Keratinocyte (primary cell): Measurements from ENCODE around the gene MBTPS1. TPM values are rescaled to one million over a fixed set of nuclear protein-coding genes. Genes with fewer than 3 reads are reported as not detected.

Source experiments
- DNase-seq: peaks from one replicate; pipeline ENCODE4 v3.0.0-alpha.2; 2011; ENCODE audit warnings: low read depth, missing footprints, low spot score
- FAIRE-seq: peaks from 2 replicates; lab custom pipeline; 2011; peaks lifted over from hg19 to GRCh38; lab: Jason Lieb, UNC
- H2AFZ ChIP-seq: 2 replicates; pipeline ENCODE4 v1.6.0; 2012; ENCODE audit warnings: low read length, control low read depth, inconsistent platforms; ENCODE audit not compliant: control insufficient read depth
- H3K27ac ChIP-seq: 2 replicates; pipeline ENCODE4 v1.5.1; 2011; ENCODE audit warnings: low read length; ENCODE audit not compliant: control insufficient read depth, insufficient read depth
- H3K27me3 ChIP-seq: 3 replicates; pipeline ENCODE4 v1.6.0; 2011; ENCODE audit warnings: low read length; ENCODE audit not compliant: control insufficient read depth, insufficient read depth; ENCODE audit errors: extremely low read depth
- H3K36me3 ChIP-seq, 2 experiments: 2 replicates in 1 of 2; 3 replicates in 1 of 2; pipeline ENCODE4 v1.5.1; 2011; ENCODE audit warnings: low read length in 2 of 2, mild to moderate bottlenecking in 1 of 2; ENCODE audit not compliant: control insufficient read depth in 2 of 2, insufficient read depth in 2 of 2; ENCODE audit errors: extremely low read depth in 1 of 2
- H3K4me1 ChIP-seq: 3 replicates; pipeline ENCODE4 v1.5.1; 2011; ENCODE audit warnings: low read length; ENCODE audit not compliant: control insufficient read depth, insufficient read depth; ENCODE audit errors: extremely low read depth
- H3K4me2 ChIP-seq: 3 replicates; pipeline ENCODE4 v1.6.0; 2011; ENCODE audit warnings: low read depth, low read length; ENCODE audit not compliant: control insufficient read depth, insufficient read depth; ENCODE audit errors: extremely low read depth
- H3K4me3 ChIP-seq, 3 experiments: fragments of 200-600 bp in 1 of 3; sonication (generic) in 1 of 3; 2 replicates in 2 of 3; 3 replicates in 1 of 3; pipeline ENCODE4 v1.5.1; 2011 to 2016; ENCODE audit warnings: low read length in 3 of 3, mild to moderate bottlenecking in 3 of 3, control low read depth in 2 of 3, inconsistent platforms in 1 of 3, low read depth in 1 of 3, mixed read lengths in 1 of 3, mixed run types in 1 of 3, moderate library complexity in 1 of 3; ENCODE audit not compliant: control insufficient read depth in 2 of 3, insufficient read depth in 2 of 3; ENCODE audit errors: extremely low read depth in 1 of 3
- H3K79me2 ChIP-seq: 2 replicates; pipeline ENCODE4 v1.6.0; 2012; ENCODE audit warnings: low read length; ENCODE audit not compliant: control insufficient read depth, insufficient read depth
- H3K9ac ChIP-seq: 3 replicates; pipeline ENCODE4 v1.6.0; 2011; ENCODE audit warnings: low read length; ENCODE audit not compliant: control insufficient read depth, insufficient read depth; ENCODE audit errors: extremely low read depth
- H3K9me1 ChIP-seq: 3 replicates; pipeline ENCODE4 v1.6.0; 2011; ENCODE audit warnings: low read length; ENCODE audit not compliant: control insufficient read depth, insufficient read depth; ENCODE audit errors: extremely low read depth
- H3K9me3 ChIP-seq: 2 replicates; pipeline ENCODE4 v1.5.1; 2012; ENCODE audit warnings: low read depth, low read length; ENCODE audit not compliant: control insufficient read depth
- H4K20me1 ChIP-seq: 3 replicates; pipeline ENCODE4 v1.6.0; 2011; ENCODE audit warnings: low read length; ENCODE audit not compliant: control insufficient read depth, insufficient read depth; ENCODE audit errors: extremely low read depth
- CTCF ChIP-seq, 3 experiments: IDR thresholded peaks in 1 of 3; conservative IDR thresholded peaks in 1 of 3; optimal IDR thresholded peaks in 1 of 3; 2 replicates in 2 of 3; 3 replicates in 1 of 3; pipeline versions ENCODE3 to v1.5.1; 2011; ENCODE audit warnings: low read length in 3 of 3, mild to moderate bottlenecking in 3 of 3, moderate library complexity in 2 of 3, control low read depth in 1 of 3, inconsistent platforms in 1 of 3; ENCODE audit not compliant: insufficient read depth in 2 of 3; ENCODE audit errors: extremely low read depth in 1 of 3
- EZH2 ChIP-seq: IDR thresholded peaks from one replicate; pipeline ENCODE4 v1.6.1; 2012; ENCODE audit warnings: inconsistent platforms, mild to moderate bottlenecking, low read length, moderate library complexity
- dilution Hi-C: fragments of 300-500 bp; cut with MboI; formaldehyde crosslinking; loops from one replicate; pipeline ENCODE4 v1.7.0; 2020; ENCODE audit warnings: low sequenced_read_pairs; ENCODE audit not compliant: extremely low pct_ligation_motif_present
- polyA plus RNA-seq, 5 experiments: library from polyadenylated mRNA; depleted of rRNA in 3 of 5; stranded (reverse) in 3 of 5; stranded (forward) in 1 of 5; unstranded in 1 of 5; fragments of >200 nt; gene quantifications; 1 replicate in 1 of 5; 2 replicates in 3 of 5; 3 replicates in 1 of 5; pipeline versions ENCODE4 v1.2.1 to v1.2.3, GENCODE V29; 2011 to 2012; ENCODE audit warnings: missing spikeins in 2 of 5, low read depth in 1 of 5, low replicate concordance in 1 of 5

The MBTPS1 gene
- polyA plus RNA-seq, 1 donor (not counting 4 experiments of a cell fraction or from before 2014, with no cell fraction given): 56.0 TPM

GRCh38 chr16:84156342-84156784 is 39.6 kb upstream of the MBTPS1 start:
- dilution Hi-C loops: no loop called here
- H3K4me2 ChIP-seq: no peak overlapping the region
- no peaks in the 10 kb centered on the region for H3K4me1 ChIP-seq
- H3K9me3 ChIP-seq: peaks cover 2% of the 10 kb centered on the region
- no peak overlapping the region for H2AFZ ChIP-seq
- peaks cover 5% of the 10 kb centered on the region for H3K27me3 ChIP-seq
- no peaks in the 10 kb centered on the region for H3K9me1 ChIP-seq
- H3K36me3 ChIP-seq: no peaks in the 10 kb centered on the region
- TF ChIP-seq EZH2 (no peak), CTCF (optimal IDR thresholded peaks at IDR 0.05 in 1 of 3, IDR thresholded peaks at IDR 0.05 in 1 of 3, conservative IDR thresholded peaks at IDR 0.05 in 1 of 3; ENCODE audit: extremely low read depth in 1 of 3, insufficient read depth in 2 of 3, low read length in 3 of 3) (peak in 1 of 3 experiments; percentile 21)
- H4K20me1 ChIP-seq: no peaks in the 10 kb centered on the region
- FAIRE-seq (no peak), DNase-seq (no peak)
- H3K27ac ChIP-seq: no peak overlapping the region
- H3K4me3 ChIP-seq: no peak overlapping the region
- H3K9ac ChIP-seq: no peak overlapping the region
- H3K79me2 ChIP-seq: no peaks in the 10 kb centered on the region

- no peak overlapping the region for H3K4me3 ChIP-seq
- H3K4me1 ChIP-seq: no peaks in the 10 kb centered on the region
- DNase-seq (no peak), FAIRE-seq (no peak)
- dilution Hi-C loops: no loop called here
- no peak overlapping the region for H3K27ac ChIP-seq
- TF ChIP-seq CTCF (optimal IDR thresholded peaks at IDR 0.05 in 1 of 3, IDR thresholded peaks at IDR 0.05 in 1 of 3, conservative IDR thresholded peaks at IDR 0.05 in 1 of 3; ENCODE audit: extremely low read depth in 1 of 3, insufficient read depth in 2 of 3, low read length in 3 of 3): no peak
- H3K9me3 ChIP-seq: peaks cover 2% of the 10 kb centered on the region
- no peaks in the 10 kb centered on the region for H3K9me1 ChIP-seq
- no peak overlapping the region for H2AFZ ChIP-seq
- H3K79me2 ChIP-seq: no peaks in the 10 kb centered on the region
- peaks cover 5% of the 10 kb centered on the region for H3K27me3 ChIP-seq
- H3K36me3 ChIP-seq: no peaks in the 10 kb centered on the region
- no peak overlapping the region for H3K4me2 ChIP-seq
- H4K20me1 ChIP-seq: no peaks in the 10 kb centered on the region
- H3K9ac ChIP-seq: no peak overlapping the region
These were observed 39.0 kb upstream of the MBTPS1 start for GRCh38 chr16:84155771-84156170.
